ENCODE data around the gene MYG1. TPM values are rescaled to one million over a fixed set of nuclear protein-coding genes. Genes with fewer than 3 reads are reported as not detected.

The MYG1 gene
- total RNA-seq, 1 experiment from 2014 or later = 89.9 TPM

GRCh38 chr12:53265783-53266182, 33.7 kb upstream of the MYG1 start:
- CTCF ChIA-PET = interaction anchor here (0.7 to 0.8 kb wide), 2 partner anchors 48 to 213 kb away, joined by 4 read pairs; no protein-coding TSS in a partner anchor
- BruUV-seq (replicated peaks) = no TSS peak
- Histone ChIP-seq H3K9me3 (ENCODE audit: low read length) (no peaks in the 10 kb centered on the region), H3K27me3 (ENCODE audit: low read length) (no peaks in the 10 kb centered on the region), H3K36me3 (ENCODE audit: low read depth, low read length) (peaks cover 7% of the 10 kb centered on the region; the same call in 1 of the 2 replicates), H3K27ac (ENCODE audit: low read length) (no peak overlapping the region), H3F3A (ENCODE audit: low read length, unreplicated experiment) (no peaks in the 10 kb centered on the region), H3K79me2 (ENCODE audit: low read length) (peaks cover 26% of the 10 kb centered on the region), H3K4me2 (ENCODE audit: low read length) (no peak overlapping the region), H3K9me2 (replicated peaks; ENCODE audit: low read length) (no peaks in the 10 kb centered on the region), H4K20me1 (ENCODE audit: low read length) (peaks cover 7% of the 10 kb centered on the region; the same call in 1 of the 2 replicates), H3K4me1 (ENCODE audit: insufficient read depth, low read length) (peaks cover 28% of the 10 kb centered on the region), H2AFZ (ENCODE audit: low read length) (no peak overlapping the region), H3K4me3 (ENCODE audit: low read length) (no peak overlapping the region), H3K9ac (ENCODE audit: low read length) (no peak overlapping the region)
- ATAC-seq (peak; percentile 21), DNase-seq (peak; percentile 69)
- POLR2A ChIA-PET (ENCODE audit: unreplicated experiment) = interaction anchor here (0.6 to 0.7 kb wide), 3 partner anchors 12 to 293 kb away, joined by 3 to 7 read pairs (median 3); no protein-coding TSS in a partner anchor
- TF ChIP-seq CTCF (conservative IDR thresholded peaks at IDR 0.05; ENCODE audit: low read depth, low read length) = no peak
- no peak for TF ChIP-seq EZH2 (IDR thresholded peaks at IDR 0.05; ENCODE audit: low read length, unreplicated experiment)
- TF ChIP-seq EZH2phosphoT487 (IDR thresholded peaks at IDR 0.05; ENCODE audit: borderline replicate concordance, low read length) = no peak
- intact Hi-C loops (cut with micrococcal nuclease) = no loop called here

GRCh38 chr12:53267306-53267998, 32.0 kb upstream of the MYG1 start:
- H4K20me1 ChIP-seq (ENCODE audit: low read length) = peaks cover 7% of the 10 kb centered on the region; the same call in 1 of the 2 replicates
- H3K9ac ChIP-seq (ENCODE audit: low read length) = peak overlapping the region; percentile 77
- no peaks in the 10 kb centered on the region for H3K9me3 ChIP-seq (ENCODE audit: low read length)
- ATAC-seq (peak; percentile 14), DNase-seq (no peak)
- H3K36me3 ChIP-seq (ENCODE audit: low read depth, low read length) = peaks cover 7% of the 10 kb centered on the region; the same call in 1 of the 2 replicates
- intact Hi-C loops (cut with micrococcal nuclease) = no loop called here
- no peak overlapping the region for H3K27ac ChIP-seq (ENCODE audit: low read length)
- ChIA-PET POLR2A (ENCODE audit: unreplicated experiment) (interaction anchor here (1.3 kb wide), 1 partner anchor 47 kb away, joined by 5 read pairs; no protein-coding TSS in a partner anchor), CTCF (interaction anchor here (0.8 kb wide), 1 partner anchor 54 kb away, joined by 3 read pairs; the partner anchor contains the start of gene AAAS)
- no TSS peak for BruUV-seq (replicated peaks)
- peak overlapping the region; percentile 93 for H2AFZ ChIP-seq (ENCODE audit: low read length)
- no peaks in the 10 kb centered on the region for H3F3A ChIP-seq (ENCODE audit: low read length, unreplicated experiment)
- peak overlapping the region; percentile 82 for H3K4me3 ChIP-seq (ENCODE audit: low read length)
- H3K4me2 ChIP-seq (ENCODE audit: low read length) = peak overlapping the region; percentile 93
- no peak for TF ChIP-seq EZH2 (IDR thresholded peaks at IDR 0.05; ENCODE audit: low read length, unreplicated experiment)
- no peak for TF ChIP-seq EZH2phosphoT487 (IDR thresholded peaks at IDR 0.05; ENCODE audit: borderline replicate concordance, low read length)
- no peak for TF ChIP-seq CTCF (conservative IDR thresholded peaks at IDR 0.05; ENCODE audit: low read depth, low read length)
- H3K4me1 ChIP-seq (ENCODE audit: insufficient read depth, low read length) = peaks cover 28% of the 10 kb centered on the region
- H3K9me2 ChIP-seq (replicated peaks; ENCODE audit: low read length) = no peaks in the 10 kb centered on the region
- H3K27me3 ChIP-seq (ENCODE audit: low read length) = no peaks in the 10 kb centered on the region
- peaks cover 32% of the 10 kb centered on the region for H3K79me2 ChIP-seq (ENCODE audit: low read length)

Data from PC-3 (cell line).